Breast epithelium (tissue), 4 donors: ENCODE measurements around the gene HDAC8. TPM values are rescaled to one million over a fixed set of nuclear protein-coding genes. Genes with fewer than 3 reads are reported as not detected.

ENCODE experiments used
- DNase-seq, 2 donors: peaks; one replicate each; pipeline ENCODE4 v3.0.0-alpha.2; 2019; ENCODE audit warnings: low spot score in 2 of 2
- H3K27ac ChIP-seq, 2 donors: fragments of 200-600 bp; sonication (generic) in 1 of 2; one replicate each; pipeline ENCODE4 v1.5.1; 2016 to 2019; ENCODE audit warnings: mild to moderate bottlenecking in 1 of 2
- H3K27me3 ChIP-seq, 2 donors: fragments of 200-600 bp; sonication (generic) in 1 of 2; one replicate each; pipeline versions ENCODE4 v1.5.1 to v1.6.0; 2017 to 2019; ENCODE audit warnings: control low read depth in 1 of 2, mild to moderate bottlenecking in 1 of 2
- H3K36me3 ChIP-seq: fragments of 200-600 bp; one replicate; pipeline ENCODE4 v1.5.1; 2019
- H3K4me1 ChIP-seq, 2 donors: fragments of 200-600 bp; sonication (generic); one replicate each; pipeline ENCODE4 v1.5.1; 2016 to 2019; ENCODE audit warnings: control low read depth in 1 of 2
- H3K4me3 ChIP-seq, 3 donors: fragments of 200-600 bp; sonication (generic); 1 replicate in 2 of 3; 2 replicates in 1 of 3; pipeline ENCODE4 v1.5.1; 2016 to 2019; ENCODE audit warnings: mild to moderate bottlenecking in 3 of 3, moderate library complexity in 2 of 3
- H3K9me3 ChIP-seq, 2 donors: fragments of 200-600 bp; sonication (generic) in 1 of 2; one replicate each; pipeline ENCODE4 v1.5.1; 2016 to 2019; ENCODE audit warnings: control low read depth in 1 of 2
- POLR2A ChIP-seq: fragments of 450-650 bp; IDR thresholded peaks from one replicate; pipeline ENCODE4 v1.6.1; 2016; ENCODE audit warnings: antibody characterized with exemption, mild to moderate bottlenecking, moderate library complexity
- POLR2AphosphoS5 ChIP-seq, 3 donors: sonication (generic); formaldehyde crosslinking; IDR thresholded peaks; one replicate each; pipeline ENCODE4 v1.6.1; 2017; ENCODE audit warnings: antibody characterized with exemption in 3 of 3
- intact Hi-C: fragments of 100-400 bp; cut with DNase I; formaldehyde crosslinking; loops from one replicate; pipeline ENCODE4 v1.15.1; 2023; ENCODE audit warnings: low total_unique reads
- total RNA-seq, 3 donors: library from RNA; depleted of rRNA; stranded (reverse); fragments of >200 nt; gene quantifications; one replicate each; pipeline ENCODE4 v1.1.0, GENCODE V29; 2016
- TF ChIP-seq, protein P1 (sequence below), 3 donors: fragments of 450-650 bp; IDR thresholded peaks; one replicate each; pipeline ENCODE4 v1.5.1; 2016 to 2017; ENCODE audit warnings: antibody characterized with exemption in 3 of 3, mild to moderate bottlenecking in 3 of 3, moderate library complexity in 3 of 3

Gene HDAC8
- total RNA-seq, 3 donors from 2014 or later = 29.1 to 62.6 (median 51.5) TPM

DNA sequence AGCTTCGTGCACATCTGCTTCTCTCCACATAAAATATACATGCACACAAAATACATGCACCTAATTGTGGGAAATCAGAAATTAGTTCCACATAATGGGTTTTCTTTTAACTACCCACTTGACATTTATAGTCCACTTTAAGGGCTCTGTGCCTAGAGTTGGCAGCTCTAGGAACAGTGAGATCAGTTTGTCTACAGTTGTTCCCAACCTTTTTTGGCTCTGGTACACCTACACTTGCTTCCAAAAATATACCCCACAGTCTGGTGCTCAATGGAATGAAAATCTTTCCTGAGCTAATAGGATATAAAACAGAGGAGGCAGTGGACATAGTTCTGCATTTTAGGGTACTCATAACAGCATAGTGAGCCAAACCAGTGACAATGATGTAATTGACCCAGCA is 36.1 kb downstream of the HDAC8 start:
- no peaks in the 10 kb centered on the region for H3K36me3 ChIP-seq
- no peak overlapping the region for H3K4me3 ChIP-seq
- no peak overlapping the region for H3K27ac ChIP-seq
- TF ChIP-seq POLR2AphosphoS5 (IDR thresholded peaks at IDR 0.05) = no peak
- TF ChIP-seq, protein P1, sequence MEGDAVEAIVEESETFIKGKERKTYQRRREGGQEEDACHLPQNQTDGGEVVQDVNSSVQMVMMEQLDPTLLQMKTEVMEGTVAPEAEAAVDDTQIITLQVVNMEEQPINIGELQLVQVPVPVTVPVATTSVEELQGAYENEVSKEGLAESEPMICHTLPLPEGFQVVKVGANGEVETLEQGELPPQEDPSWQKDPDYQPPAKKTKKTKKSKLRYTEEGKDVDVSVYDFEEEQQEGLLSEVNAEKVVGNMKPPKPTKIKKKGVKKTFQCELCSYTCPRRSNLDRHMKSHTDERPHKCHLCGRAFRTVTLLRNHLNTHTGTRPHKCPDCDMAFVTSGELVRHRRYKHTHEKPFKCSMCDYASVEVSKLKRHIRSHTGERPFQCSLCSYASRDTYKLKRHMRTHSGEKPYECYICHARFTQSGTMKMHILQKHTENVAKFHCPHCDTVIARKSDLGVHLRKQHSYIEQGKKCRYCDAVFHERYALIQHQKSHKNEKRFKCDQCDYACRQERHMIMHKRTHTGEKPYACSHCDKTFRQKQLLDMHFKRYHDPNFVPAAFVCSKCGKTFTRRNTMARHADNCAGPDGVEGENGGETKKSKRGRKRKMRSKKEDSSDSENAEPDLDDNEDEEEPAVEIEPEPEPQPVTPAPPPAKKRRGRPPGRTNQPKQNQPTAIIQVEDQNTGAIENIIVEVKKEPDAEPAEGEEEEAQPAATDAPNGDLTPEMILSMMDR (IDR thresholded peaks at IDR 0.05) = no peak
- TF ChIP-seq POLR2A = no peak
- no peak for DNase-seq
- intact Hi-C loops = no loop called here
- H3K4me1 ChIP-seq = no peaks in the 10 kb centered on the region
- peaks cover 0 to 29% of the 10 kb centered on the region in 2 donors for H3K27me3 ChIP-seq
- no peaks in the 10 kb centered on the region for H3K9me3 ChIP-seq

DNA sequence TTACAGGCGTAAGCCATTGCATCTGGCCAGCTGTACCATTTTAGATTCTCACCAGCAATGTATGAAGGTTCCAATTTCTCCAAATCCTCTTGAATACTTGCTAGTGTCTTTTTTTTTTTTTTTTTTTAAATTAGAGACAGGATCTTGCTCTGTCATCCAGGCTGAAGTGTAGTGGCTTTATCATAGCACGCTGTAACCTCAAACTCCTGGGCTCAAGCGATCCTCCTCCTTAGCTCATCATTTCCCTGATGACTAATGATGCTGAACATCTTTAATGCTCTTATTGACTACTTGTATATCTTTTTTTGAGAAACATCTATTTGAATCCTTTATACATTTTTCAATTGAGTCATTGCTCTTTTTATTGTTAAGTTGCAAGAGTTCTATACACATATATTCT is 40.3 kb downstream of the HDAC8 start:
- Histone ChIP-seq H3K4me1 (no peaks in the 10 kb centered on the region), H3K9me3 (peaks cover 0 to 4% of the 10 kb centered on the region in 2 donors), H3K27me3 (peaks cover 0 to 28% of the 10 kb centered on the region in 2 donors), H3K27ac (no peak overlapping the region), H3K36me3 (no peaks in the 10 kb centered on the region), H3K4me3 (no peak overlapping the region)
- TF ChIP-seq, protein P1 (IDR thresholded peaks at IDR 0.05) = no peak
- TF ChIP-seq POLR2AphosphoS5 (IDR thresholded peaks at IDR 0.05) = no peak
- TF ChIP-seq POLR2A = no peak
- intact Hi-C loops = no loop called here
- no peak for DNase-seq

DNA sequence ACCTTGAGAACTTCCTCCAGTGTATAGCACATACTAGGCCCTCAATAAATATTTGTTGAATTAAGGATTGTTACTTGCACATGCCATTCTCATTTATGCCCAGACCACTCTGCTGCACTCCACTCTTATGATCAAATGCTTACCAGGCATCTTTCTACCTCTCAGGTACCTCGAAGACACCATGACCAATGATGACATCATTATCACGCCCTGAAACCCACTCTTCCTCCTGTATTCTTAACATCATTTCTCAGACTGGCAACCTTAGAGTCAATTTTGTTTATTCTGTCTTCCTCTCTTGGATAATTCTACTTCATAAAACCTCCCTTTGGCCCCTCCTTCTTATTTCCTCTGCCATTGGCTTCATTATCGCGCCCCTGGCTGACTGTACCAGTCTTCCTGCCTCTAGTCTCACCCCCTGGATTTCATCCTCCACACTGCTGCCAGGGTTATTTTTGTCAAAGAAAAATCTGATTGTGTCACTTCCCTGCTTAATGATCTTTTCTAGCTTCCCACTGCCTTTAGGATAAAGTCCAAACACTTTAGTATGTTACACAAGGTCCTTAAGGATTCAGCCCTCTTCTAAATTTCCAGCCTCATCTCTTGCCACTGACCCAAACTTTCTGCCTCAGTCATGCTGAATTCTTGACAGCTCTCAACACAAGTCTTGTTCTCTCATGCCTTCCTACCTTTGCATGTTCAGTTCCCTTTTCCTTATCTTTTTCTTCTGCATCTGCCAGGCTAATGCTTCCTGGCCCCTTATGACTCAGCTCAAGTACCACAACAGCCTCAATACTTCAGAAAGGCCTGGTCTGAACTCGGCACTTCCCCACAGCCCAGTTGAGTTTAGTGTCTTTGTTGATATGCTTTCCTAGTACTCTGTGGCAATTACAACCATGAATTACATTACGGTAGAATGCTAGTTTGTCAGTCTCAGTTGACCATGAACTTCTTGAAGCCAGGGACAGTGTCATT is 45.8 kb downstream of the HDAC8 start:
- intact Hi-C loops = no loop called here
- TF ChIP-seq, protein P1 (IDR thresholded peaks at IDR 0.05) = no peak
- TF ChIP-seq POLR2A (no peak), POLR2AphosphoS5 (IDR thresholded peaks at IDR 0.05) (no peak)
- DNase-seq = no peak

DNA sequence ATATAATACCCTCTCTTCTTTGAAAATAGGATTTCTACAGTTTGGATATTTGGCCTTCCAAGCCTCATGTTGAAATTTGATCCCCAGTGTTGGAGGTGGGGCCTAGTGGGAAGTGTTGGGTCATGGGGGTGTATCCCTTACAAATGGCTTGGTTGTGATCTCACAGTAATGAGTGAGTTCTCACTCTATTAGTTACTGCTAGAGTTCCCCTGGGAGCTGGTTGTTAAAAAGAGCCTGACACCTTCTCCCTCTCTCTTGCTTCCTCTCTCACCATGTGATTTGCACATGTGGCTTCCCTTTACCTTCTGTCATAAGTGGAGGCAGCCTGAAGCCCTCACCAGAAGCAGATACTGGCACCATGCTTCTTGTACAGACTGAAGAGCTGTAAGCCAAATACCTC is 73.9 kb downstream of the HDAC8 start:
- Histone ChIP-seq H3K36me3 (no peaks in the 10 kb centered on the region), H3K4me3 (no peak overlapping the region), H3K9me3 (no peaks in the 10 kb centered on the region), H3K4me1 (no peaks in the 10 kb centered on the region), H3K27ac (no peak overlapping the region), H3K27me3 (peaks cover 0 to 16% of the 10 kb centered on the region in 2 donors)
- TF ChIP-seq POLR2AphosphoS5 (IDR thresholded peaks at IDR 0.05) (no peak), POLR2A (no peak)
- TF ChIP-seq, protein P1 (IDR thresholded peaks at IDR 0.05) = no peak
- DNase-seq = no peak
- intact Hi-C loops = no loop called here

More for the DNA sequence above, 45.8 kb downstream of the HDAC8 start:
- H3K4me3 ChIP-seq = no peak overlapping the region
- peaks cover 0 to 4% of the 10 kb centered on the region in 2 donors for H3K9me3 ChIP-seq
- H3K27ac ChIP-seq = no peak overlapping the region
- H3K4me1 ChIP-seq = no peaks in the 10 kb centered on the region
- H3K36me3 ChIP-seq = no peaks in the 10 kb centered on the region
- H3K27me3 ChIP-seq = peaks cover 0 to 23% of the 10 kb centered on the region in 2 donors

DNA sequence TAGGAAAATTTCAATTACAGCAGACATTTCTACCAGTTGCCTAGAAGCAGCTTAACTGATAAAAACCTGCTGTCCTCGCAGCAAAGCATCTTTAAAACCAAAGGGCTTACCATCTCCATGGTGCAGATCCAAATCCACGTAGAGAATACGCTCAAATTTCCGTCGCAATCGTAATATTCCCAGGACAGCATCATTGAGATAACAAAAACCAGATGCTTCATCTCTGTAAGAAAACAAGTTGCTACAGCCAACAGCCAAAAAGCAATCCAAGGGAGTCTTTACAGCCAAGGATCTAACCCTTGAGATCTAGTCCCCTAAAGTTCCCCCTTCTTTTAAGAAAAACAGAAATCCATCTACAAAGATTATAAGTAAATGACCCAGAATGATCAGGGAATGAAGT is 77.6 kb downstream of the HDAC8 start:
- DNase-seq = no peak
- no peak overlapping the region for H3K27ac ChIP-seq
- H3K4me3 ChIP-seq = no peak overlapping the region
- H3K4me1 ChIP-seq = no peaks in the 10 kb centered on the region
- TF ChIP-seq, protein P1 (IDR thresholded peaks at IDR 0.05) = no peak
- TF ChIP-seq POLR2AphosphoS5 (IDR thresholded peaks at IDR 0.05) (no peak), POLR2A (no peak)
- H3K36me3 ChIP-seq = no peaks in the 10 kb centered on the region
- peaks cover 0 to 19% of the 10 kb centered on the region in 2 donors for H3K27me3 ChIP-seq
- intact Hi-C loops = no loop called here
- H3K9me3 ChIP-seq = no peaks in the 10 kb centered on the region
